Right lobe of liver (tissue), 6 donors: ENCODE results near the gene HIP1R. TPM values are rescaled to one million over a fixed set of nuclear protein-coding genes. Genes with fewer than 3 reads are reported as not detected.

Experiments
- ATAC-seq, 4 donors: fragments of 200-7000 bp; cut with Tn5 transposase; one replicate each; pipeline ENCODE4 v1.9.1; 2020; ENCODE audit warnings: mild to moderate bottlenecking in 4 of 4, moderate library complexity in 4 of 4
- DNase-seq, 3 donors: peaks; one replicate each; pipeline ENCODE4 v3.0.0-alpha.2; 2020
- H3K27ac ChIP-seq, 3 donors: fragments of 200-600 bp; one replicate each; pipeline ENCODE4 v1.8.0; 2022
- H3K27me3 ChIP-seq, 2 donors: fragments of 200-600 bp; one replicate each; pipeline ENCODE4 v1.8.0; 2022
- H3K36me3 ChIP-seq, 4 donors: fragments of 200-600 bp; sonication (generic) in 1 of 4; one replicate each; pipeline versions ENCODE4 v1.5.1 to v1.8.0; 2017 to 2022; ENCODE audit warnings: control low read depth in 1 of 4
- H3K4me1 ChIP-seq, 4 donors: fragments of 200-600 bp; sonication (generic) in 1 of 4; one replicate each; pipeline versions ENCODE4 v1.5.1 to v1.8.0; 2017 to 2022; ENCODE audit warnings: control low read depth in 1 of 4
- H3K4me3 ChIP-seq, 3 donors: fragments of 200-600 bp; one replicate each; pipeline ENCODE4 v1.8.0; 2022
- H3K9me3 ChIP-seq, 4 donors: fragments of 200-600 bp; sonication (generic) in 1 of 4; one replicate each; pipeline versions ENCODE4 v1.5.1 to v1.8.0; 2017 to 2022; ENCODE audit warnings: control low read depth in 1 of 4
- CTCF ChIP-seq, 4 donors: fragments of 200-600 bp in 3 of 4; fragments of 450-650 bp in 1 of 4; IDR thresholded peaks; one replicate each; pipeline versions ENCODE4 v1.5.1 to v1.8.0; 2016 to 2022; ENCODE audit warnings: antibody characterized with exemption in 4 of 4, mild to moderate bottlenecking in 2 of 4
- POLR2A ChIP-seq: fragments of 450-650 bp; IDR thresholded peaks from one replicate; pipeline ENCODE4 v1.6.1; 2017; ENCODE audit warnings: antibody characterized with exemption, mild to moderate bottlenecking
- WGBS: methylation state at CpG from one replicate; pipeline ENCODE4 v1.1.6; 2018; ENCODE audit warnings: low coverage, low lambda C conversion rate; ENCODE audit not compliant: insufficient coverage; ENCODE audit errors: missing lambda C conversion rate; 5-methylcytosine and 5-hydroxymethylcytosine counted together
- intact Hi-C, 2 donors: fragments of 100-400 bp; cut with DNase I; formaldehyde crosslinking; loops; one replicate each; pipeline versions ENCODE4 v1.11.2 to v1.14.1; 2022
- total RNA-seq, 6 experiments: library from RNA; depleted of rRNA in 2 of 6; stranded (reverse); fragments of >200 nt in 2 of 6; fragmentation: NEBNext Ultra II Directional in 3 of 6; extraction: Animal tissue kit (Norgen Biotek cat#: 25700) in 3 of 6; gene quantifications; one replicate each; pipeline versions ENCODE4 v1.1.0 to v1.2.4, GENCODE V29; 2016 to 2023
- donor health status: DM: no; HTN: yes; CAD: no.
- donor health status: DM: no; HTN: no; CAD: no.
- donor health status: DM: no; HTN: no; CAD: no.
- donor health status: DM: no; HTN: yes; CAD: no.
- donor health status: DM: no; HTN: yes; CAD: no.

HIP1R gene
- total RNA-seq, 6 experiments from 2014 or later, result 23.6 to 37.2 (median 27.8) TPM

GRCh38 chr12:122878780-122879612, 43.7 kb downstream of the HIP1R start:
- ATAC-seq (peak in 3 of 4 donors; percentile 10 to 20 (median 20)), DNase-seq (no peak)
- 87% methylated on average over 10 of the region's 17 CpGs for WGBS
- Histone ChIP-seq H3K4me1 (peaks cover 0 to 6% (median 2%) of the 10 kb centered on the region in 4 donors), H3K9me3 (no peaks in the 10 kb centered on the region), H3K36me3 (no peaks in the 10 kb centered on the region), H3K4me3 (no peak overlapping the region), H3K27ac (no peak overlapping the region), H3K27me3 (no peaks in the 10 kb centered on the region)
- intact Hi-C loops, result no loop called here
- TF ChIP-seq POLR2A (no peak), CTCF (IDR thresholded peaks at IDR 0.05) (no peak)

- Histone ChIP-seq H3K27me3 (no peaks in the 10 kb centered on the region), H3K4me1 (peaks cover 0 to 12% (median 6%) of the 10 kb centered on the region in 4 donors), H3K27ac (peak overlapping the region in 1 of 3 donors; percentile 5), H3K36me3 (no peaks in the 10 kb centered on the region), H3K4me3 (no peak overlapping the region), H3K9me3 (no peaks in the 10 kb centered on the region)
- TF ChIP-seq CTCF (IDR thresholded peaks at IDR 0.05), result no peak
- no peak for TF ChIP-seq POLR2A
- ATAC-seq (no peak), DNase-seq (no peak)
- intact Hi-C loops, result no loop called here
- WGBS, result 67% methylated on average over 10 of the region's 10 CpGs
These were observed 45.0 kb downstream of the HIP1R start for GRCh38 chr12:122880155-122880667.

- peak in 1 of 4 donors; percentile 28 for TF ChIP-seq CTCF (IDR thresholded peaks at IDR 0.05)
- TF ChIP-seq POLR2A, result no peak
- Histone ChIP-seq H3K4me1 (peaks cover 0 to 12% (median 6%) of the 10 kb centered on the region in 4 donors), H3K27ac (peak overlapping the region in 1 of 3 donors; percentile 5), H3K9me3 (no peaks in the 10 kb centered on the region), H3K36me3 (no peaks in the 10 kb centered on the region), H3K27me3 (no peaks in the 10 kb centered on the region), H3K4me3 (no peak overlapping the region)
- DNase-seq (no peak), ATAC-seq (peak; percentile 45 to 59 (median 52))
- WGBS, result 56% methylated on average over 4 of the region's 8 CpGs
- intact Hi-C loops, result no loop called here
These were observed 45.4 kb downstream of the HIP1R start for GRCh38 chr12:122880668-122881067.

- ATAC-seq (no peak), DNase-seq (no peak)
- Histone ChIP-seq H3K9me3 (no peaks in the 10 kb centered on the region), H3K27ac (no peak overlapping the region), H3K36me3 (no peaks in the 10 kb centered on the region), H3K4me3 (no peak overlapping the region), H3K4me1 (peaks cover 0 to 25% (median 9%) of the 10 kb centered on the region in 4 donors), H3K27me3 (no peaks in the 10 kb centered on the region)
- TF ChIP-seq POLR2A, result no peak
- TF ChIP-seq CTCF (IDR thresholded peaks at IDR 0.05), result no peak
- intact Hi-C loops, result no loop called here
- 71% methylated on average over 11 of the region's 11 CpGs for WGBS
These were observed 47.8 kb downstream of the HIP1R start for GRCh38 chr12:122882908-122883558.
